Epithelial cell of proximal tubule (primary cell): ENCODE data around the gene TRIP13. TPM values are rescaled to one million over a fixed set of nuclear protein-coding genes. Genes with fewer than 3 reads are reported as not detected.

Experiments
- DNase-seq: peaks from one replicate; pipeline ENCODE4 v3.0.0-alpha.2; 2011; ENCODE audit warnings: low read depth
- H3K4me3 ChIP-seq: 2 replicates; pipeline ENCODE4 v1.5.1; 2011; ENCODE audit warnings: low read depth, mild to moderate bottlenecking, low read length
- CTCF ChIP-seq: conservative IDR thresholded peaks from 2 replicates; pipeline ENCODE4 v1.5.1; 2012; ENCODE audit warnings: low read depth, mild to moderate bottlenecking, low read length
- total RNA-seq: library from RNA; depleted of rRNA; stranded (reverse); fragments of >200 nt; gene quantifications from 2 replicates; pipeline ENCODE4 v1.2.3, GENCODE V29; 2015

Gene TRIP13
- total RNA-seq, 1 donor from 2014 or later = 66.7 TPM

GRCh38 chr5:949815-950560 lies 57.3 kb downstream of the TRIP13 start:
- no peak overlapping the region for H3K4me3 ChIP-seq
- no peak for DNase-seq
- no peak for TF ChIP-seq CTCF

DNA sequence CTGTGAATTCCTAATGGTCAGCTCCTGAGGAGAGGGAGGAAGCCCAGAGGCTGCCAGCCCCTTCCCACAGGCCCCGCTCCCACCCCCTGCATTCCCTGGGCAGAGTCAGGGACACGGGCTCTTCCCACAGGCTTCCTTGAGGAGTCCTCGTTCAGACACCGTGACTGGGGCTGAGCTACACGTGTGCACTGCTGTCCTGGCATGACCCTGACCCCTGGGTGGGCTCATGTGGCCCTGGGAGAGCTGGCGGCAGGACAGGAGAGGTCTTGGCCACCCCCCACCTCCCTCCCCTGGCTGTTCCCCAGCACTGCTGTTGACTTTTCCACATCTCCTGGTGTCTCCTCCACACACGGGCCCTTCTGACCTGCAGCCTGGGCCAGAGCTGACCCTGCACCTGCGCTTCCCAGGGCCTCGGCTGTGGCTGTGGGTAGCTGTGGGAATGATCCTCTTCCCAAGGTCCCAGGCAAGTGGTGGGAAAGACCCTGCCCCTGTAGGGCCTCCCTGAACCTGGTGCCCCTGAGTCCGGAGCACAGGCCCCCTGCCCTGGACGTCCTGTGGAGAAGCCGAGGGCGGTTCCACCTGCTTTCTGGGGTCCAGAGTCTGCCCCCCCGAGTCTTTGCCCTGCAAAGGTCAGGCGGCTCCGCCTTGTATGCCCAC lies 59.4 kb downstream of the TRIP13 start:
- no peak overlapping the region for H3K4me3 ChIP-seq
- TF ChIP-seq CTCF = no peak

DNA sequence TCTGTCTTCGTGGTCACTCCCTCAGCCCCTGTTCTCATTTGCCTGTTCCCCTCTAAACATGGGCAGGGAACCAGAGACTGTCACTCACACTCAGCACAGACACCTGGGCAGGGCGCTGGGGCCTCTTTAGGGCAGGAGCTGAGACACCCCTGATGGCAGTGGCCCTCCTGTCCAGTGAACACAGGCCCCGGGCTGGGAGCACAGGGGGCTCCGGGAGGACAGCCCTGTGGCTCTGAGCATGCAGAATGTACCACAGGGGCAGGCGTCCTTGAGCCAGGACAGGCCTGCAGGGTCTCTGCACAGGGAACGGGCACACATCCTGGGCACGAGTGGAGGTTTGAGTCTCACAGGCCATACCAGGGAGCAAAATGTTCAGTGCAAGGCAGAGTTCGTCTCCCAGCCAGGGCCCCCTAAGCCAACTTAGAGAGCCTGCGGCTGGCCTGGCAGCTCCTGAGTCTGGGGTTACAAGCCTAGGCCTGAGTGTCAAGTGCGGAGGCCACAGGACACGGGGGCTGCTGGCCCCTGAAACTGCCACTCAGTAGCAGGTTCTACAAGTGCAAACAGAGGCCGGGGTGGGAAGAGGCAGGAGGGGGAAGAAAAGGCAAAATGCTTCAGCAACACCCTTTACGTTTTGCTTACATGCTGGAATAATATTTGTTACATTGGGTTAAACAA lies 60.0 kb downstream of the TRIP13 start:
- TF ChIP-seq CTCF = no peak
- H3K4me3 ChIP-seq = no peak overlapping the region
- no peak for DNase-seq

More for the DNA sequence above, 59.4 kb downstream of the TRIP13 start:
- no peak for DNase-seq

DNA sequence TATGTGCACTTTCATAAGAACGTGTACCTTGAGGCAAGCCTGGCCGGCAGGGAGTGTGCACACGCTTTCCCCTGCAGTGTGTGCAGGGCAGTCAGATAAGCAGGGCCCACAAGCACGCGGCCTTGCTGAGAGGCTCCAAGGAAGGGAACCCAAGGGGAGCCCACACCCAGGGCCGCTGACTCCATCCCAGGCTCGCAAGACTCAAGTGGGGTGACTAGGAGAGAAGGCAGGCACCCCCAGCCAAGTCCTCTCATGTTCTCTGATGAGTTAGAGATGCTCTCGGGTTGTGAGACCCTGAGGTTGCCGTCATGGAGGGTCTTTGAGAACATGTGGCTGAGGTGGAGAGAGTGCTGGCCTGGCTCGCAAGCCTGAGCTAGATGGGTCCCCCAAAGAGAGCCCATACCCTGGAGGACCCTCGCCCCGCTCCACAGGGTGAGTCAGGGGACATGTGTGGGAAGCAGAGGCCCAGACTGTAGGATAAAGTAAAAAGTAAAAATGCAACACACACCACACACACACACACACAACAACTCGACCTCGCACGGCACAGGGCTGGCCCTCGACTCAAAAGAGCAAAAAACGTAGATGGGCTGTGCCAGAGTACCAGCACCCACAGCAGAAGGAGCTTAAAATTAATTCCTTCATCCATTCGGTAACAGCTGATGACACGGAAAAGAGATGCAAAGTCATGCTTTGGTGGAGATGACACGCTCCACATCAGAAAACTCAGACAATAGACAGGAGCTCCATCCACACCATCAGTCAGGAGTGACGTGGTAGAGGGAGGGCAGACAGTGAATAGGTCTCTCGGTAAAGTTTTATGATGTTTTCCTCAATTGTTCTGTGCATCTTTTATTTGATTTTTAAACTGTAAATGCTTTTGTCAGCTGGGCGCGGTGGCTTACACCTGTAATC lies 61.1 kb downstream of the TRIP13 start:
- TF ChIP-seq CTCF = no peak
- DNase-seq = no peak
- H3K4me3 ChIP-seq = no peak overlapping the region

DNA sequence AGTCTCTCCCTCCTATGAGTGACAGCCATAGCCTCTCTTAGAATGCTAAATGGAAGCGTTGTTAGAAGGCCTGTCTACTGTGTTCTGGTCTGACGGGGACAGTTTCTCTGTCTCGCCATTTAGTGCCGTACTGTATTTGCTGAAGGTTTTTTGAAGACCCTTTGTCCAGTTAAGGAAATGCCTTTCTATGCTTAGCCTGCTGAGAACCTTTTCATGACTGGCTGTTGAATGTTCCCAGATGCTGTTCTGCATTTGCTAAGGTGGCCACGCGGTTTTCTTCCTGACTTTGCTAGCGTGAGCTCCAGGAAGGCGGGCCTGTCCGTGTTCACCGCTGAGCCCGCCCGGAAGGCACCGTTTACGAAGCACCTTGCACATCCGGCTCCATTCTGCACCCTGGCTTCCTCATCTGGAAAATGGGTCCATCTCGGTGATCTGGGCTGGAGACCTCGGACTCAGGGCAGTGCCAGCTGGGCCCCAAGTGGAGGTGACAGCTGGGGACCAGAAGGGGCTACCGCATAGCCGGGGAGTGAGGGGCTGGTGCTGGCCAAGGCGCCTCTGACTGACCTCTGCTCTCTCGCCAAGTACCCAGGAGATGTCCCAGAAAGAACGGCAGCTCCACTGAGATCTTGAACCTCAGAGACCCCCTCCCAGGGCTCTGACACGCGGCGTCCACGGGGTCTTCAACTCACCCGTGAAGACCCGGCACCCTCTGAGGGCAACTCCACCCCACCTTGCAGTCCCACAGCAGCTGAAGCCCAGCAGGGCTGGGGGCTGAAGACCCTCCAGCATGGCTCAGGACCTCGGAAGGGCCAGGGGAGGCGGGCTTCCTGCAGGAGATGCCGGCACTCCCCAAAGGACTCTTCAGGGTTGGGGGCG lies 63.4 kb downstream of the TRIP13 start:
- DNase-seq = no peak
- H3K4me3 ChIP-seq = no peak overlapping the region
- TF ChIP-seq CTCF = no peak
